ENCODE results near the gene SSNA1. TPM values are rescaled to one million over a fixed set of nuclear protein-coding genes. Genes with fewer than 3 reads are reported as not detected.

SSNA1 gene
- total and polyA plus RNA-seq, 9 of the 15 experiments (the other 6 are each of a cell fraction or from before 2014, with no cell fraction given) = 1.9 to 130 (median 57.1) TPM

- TF ChIP-seq, protein P1, sequence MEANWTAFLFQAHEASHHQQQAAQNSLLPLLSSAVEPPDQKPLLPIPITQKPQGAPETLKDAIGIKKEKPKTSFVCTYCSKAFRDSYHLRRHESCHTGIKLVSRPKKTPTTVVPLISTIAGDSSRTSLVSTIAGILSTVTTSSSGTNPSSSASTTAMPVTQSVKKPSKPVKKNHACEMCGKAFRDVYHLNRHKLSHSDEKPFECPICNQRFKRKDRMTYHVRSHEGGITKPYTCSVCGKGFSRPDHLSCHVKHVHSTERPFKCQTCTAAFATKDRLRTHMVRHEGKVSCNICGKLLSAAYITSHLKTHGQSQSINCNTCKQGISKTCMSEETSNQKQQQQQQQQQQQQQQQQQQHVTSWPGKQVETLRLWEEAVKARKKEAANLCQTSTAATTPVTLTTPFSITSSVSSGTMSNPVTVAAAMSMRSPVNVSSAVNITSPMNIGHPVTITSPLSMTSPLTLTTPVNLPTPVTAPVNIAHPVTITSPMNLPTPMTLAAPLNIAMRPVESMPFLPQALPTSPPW (CRISPR knock-in tag; IDR thresholded peaks at IDR 0.05) = no peak; the same call in 1 of the 2 replicates
- TF ChIP-seq U2AF2 (optimal IDR thresholded peaks at IDR 0.05; ENCODE audit: low read depth, low read length) (no peak), MAFG (tag; conservative IDR thresholded peaks at IDR 0.05) (no peak), TAL1 (IDR thresholded peaks at IDR 0.05) (no peak), AFF4 (CRISPR knock-in tag; IDR thresholded peaks at IDR 0.05) (no peak), HMGN3 (IDR thresholded peaks at IDR 0.05; ENCODE audit: borderline replicate concordance, extremely low read depth, insufficient read length, low read depth, low read length) (peak; percentile 60), CBX3 (IDR thresholded peaks at IDR 0.05; ENCODE audit: borderline replicate concordance in 1 of 2, low read length in 2 of 2) (no peak), HSF4 (CRISPR knock-in tag; IDR thresholded peaks at IDR 0.05; ENCODE audit: borderline replicate concordance) (no peak), ZNF444 (CRISPR knock-in tag; IDR thresholded peaks at IDR 0.05) (peak; percentile 76; the same call in 1 of the 2 replicates), JUND (IDR thresholded peaks at IDR 0.05; ENCODE audit: borderline replicate concordance, low read depth, low read length) (0 out of 2 replicates have a peak, but pooled peaks have one; percentile 30), JUND (tag; IDR thresholded peaks at IDR 0.05; ENCODE audit: borderline replicate concordance, low read depth, low read length) (no peak; the same call in 2 of the 3 replicates), ZC3H4 (CRISPR knock-in tag; IDR thresholded peaks at IDR 0.05; ENCODE audit: borderline replicate concordance) (no peak), KLF16 (IDR thresholded peaks at IDR 0.05) (no peak), OTX1 (CRISPR knock-in tag; IDR thresholded peaks at IDR 0.05) (peak; percentile 67; the same call in 1 of the 2 replicates), DMBX1 (CRISPR knock-in tag; IDR thresholded peaks at IDR 0.05; ENCODE audit: borderline replicate concordance) (no peak)
- TF ChIP-seq, protein P2, sequence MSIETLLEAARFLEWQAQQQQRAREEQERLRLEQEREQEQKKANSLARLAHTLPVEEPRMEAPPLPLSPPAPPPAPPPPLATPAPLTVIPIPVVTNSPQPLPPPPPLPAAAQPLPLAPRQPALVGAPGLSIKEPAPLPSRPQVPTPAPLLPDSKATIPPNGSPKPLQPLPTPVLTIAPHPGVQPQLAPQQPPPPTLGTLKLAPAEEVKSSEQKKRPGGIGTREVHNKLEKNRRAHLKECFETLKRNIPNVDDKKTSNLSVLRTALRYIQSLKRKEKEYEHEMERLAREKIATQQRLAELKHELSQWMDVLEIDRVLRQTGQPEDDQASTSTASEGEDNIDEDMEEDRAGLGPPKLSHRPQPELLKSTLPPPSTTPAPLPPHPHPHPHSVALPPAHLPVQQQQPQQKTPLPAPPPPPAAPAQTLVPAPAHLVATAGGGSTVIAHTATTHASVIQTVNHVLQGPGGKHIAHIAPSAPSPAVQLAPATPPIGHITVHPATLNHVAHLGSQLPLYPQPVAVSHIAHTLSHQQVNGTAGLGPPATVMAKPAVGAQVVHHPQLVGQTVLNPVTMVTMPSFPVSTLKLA (conservative IDR thresholded peaks at IDR 0.05) = 0 out of 4 replicates have a peak, but pooled peaks of 1 of the 2 experiments have one; percentile 37
- TF ChIP-seq, protein P3, sequence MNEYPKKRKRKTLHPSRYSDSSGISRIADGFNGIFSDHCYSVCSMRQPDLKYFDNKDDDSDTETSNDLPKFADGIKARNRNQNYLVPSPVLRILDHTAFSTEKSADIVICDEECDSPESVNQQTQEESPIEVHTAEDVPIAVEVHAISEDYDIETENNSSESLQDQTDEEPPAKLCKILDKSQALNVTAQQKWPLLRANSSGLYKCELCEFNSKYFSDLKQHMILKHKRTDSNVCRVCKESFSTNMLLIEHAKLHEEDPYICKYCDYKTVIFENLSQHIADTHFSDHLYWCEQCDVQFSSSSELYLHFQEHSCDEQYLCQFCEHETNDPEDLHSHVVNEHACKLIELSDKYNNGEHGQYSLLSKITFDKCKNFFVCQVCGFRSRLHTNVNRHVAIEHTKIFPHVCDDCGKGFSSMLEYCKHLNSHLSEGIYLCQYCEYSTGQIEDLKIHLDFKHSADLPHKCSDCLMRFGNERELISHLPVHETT (CRISPR knock-in tag; conservative IDR thresholded peaks at IDR 0.05 in 1 of 2, IDR thresholded peaks at IDR 0.05 in 1 of 2) = no peak
Observed at GRCh38 chr9:137227054-137227852, 38.8 kb downstream of the SSNA1 start, which contains the start of gene RNF224 (continued).
